HG02852 (cell line): ENCODE measurements around the gene PIN1.
"Not testable (repeated sequence)": the region's sequence is repeated elsewhere in the genome, so short reads cannot be mapped to it uniquely, and the experiment has no call there.

ENCODE experiments used
- ATAC-seq: cut with Tn5 transposase; IDR thresholded peaks from one replicate; pipeline ENCODE4 v1.9.1; 2021; ENCODE audit warnings: mild to moderate bottlenecking, moderate library complexity; ENCODE audit not compliant: unreplicated experiment

PIN1 gene

DNA sequence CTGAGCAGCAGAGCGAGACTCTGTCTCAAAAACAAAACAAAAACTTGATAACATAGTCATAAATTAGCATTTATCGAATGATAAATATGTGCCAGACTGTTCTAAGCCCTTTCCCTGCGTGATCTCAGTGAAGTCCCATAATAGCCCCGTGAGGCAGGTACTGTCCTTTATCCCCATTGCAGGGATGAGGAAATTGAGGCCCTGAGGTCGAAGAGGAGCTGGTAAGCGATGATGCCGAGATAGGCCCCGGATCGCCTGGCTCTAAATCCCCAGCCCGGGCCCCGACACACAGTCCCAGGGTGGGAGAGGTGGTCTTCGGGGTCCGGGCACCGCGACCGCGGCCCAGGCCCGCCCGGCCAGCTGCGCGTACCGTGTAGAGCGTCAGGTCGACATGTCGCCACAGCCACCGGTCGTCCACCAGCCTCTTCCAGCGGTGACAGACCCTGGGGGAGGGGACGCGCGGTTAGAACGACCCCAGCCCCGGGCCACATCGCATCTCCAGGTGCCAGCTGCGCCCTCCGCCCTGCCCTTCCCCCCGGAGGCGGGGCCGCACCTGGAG, 16.9 kb upstream of the PIN1 start:
- no peak for ATAC-seq

DNA sequence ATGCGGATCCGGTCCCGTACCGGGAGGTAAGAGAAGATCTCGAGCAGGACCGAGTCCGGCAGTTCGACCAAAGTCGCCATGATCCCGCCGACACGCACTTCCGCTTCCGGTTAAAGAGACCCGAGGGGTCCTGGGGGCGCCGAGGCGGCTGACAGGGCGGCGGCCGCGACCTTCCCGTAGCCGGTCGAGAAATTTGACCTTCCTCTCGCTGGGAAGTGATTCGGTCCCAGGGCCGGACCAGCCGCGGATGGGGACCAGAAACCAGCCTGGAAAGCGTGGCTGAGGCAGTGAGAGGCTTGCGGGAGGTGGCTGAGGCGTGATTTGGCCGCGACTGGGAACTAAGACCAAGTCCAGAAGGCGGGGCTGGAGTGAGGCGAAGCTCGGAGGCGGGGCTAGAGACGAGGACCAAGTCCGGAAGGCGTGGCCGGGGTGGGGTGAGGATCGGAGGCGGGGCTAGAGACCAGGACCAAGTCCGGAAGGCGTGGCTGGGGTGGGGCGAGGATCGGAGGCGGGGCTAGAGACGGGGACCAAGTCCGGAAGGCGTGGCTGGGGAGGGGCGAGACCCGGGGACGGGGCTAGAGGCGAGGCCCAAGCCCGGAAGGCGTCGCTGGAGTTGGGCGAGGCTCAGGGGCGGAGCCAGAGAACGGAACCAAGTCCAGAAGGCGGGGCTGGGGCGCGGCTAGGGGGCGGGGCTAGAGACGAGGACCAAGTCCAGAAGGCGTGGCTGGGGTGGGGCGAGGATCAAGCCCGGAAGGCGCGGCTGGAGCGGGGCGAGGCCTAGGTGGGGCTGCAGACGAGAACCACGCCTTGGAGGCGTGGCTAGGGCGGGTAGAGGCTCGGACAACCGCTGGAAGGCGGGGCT, 16.2 kb upstream of the PIN1 start, which contains the start of gene FBXL12:
FBXL12 (minus strand) TSS at position 346 of the 862 bp plus-strand sequence; CDS start at position 80, 266 bp downstream.
- ATAC-seq, result peak; percentile 81

DNA sequence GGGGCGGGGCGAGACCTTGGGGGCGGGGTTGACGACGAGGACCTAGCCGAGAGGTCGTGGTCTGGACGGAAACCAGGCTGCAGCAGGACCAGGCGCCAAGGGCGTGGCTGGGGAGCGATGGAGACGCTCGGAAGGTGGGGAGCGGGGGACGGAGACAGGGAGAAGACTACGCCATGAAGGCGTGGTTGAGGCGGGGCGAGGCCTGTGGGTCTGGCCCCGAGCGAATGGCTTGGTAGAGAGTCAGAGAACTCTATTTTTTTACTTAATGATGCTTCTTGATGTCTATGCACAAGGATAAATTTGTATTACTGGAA, 15.6 kb upstream of the PIN1 start:
- ATAC-seq, result no peak

DNA sequence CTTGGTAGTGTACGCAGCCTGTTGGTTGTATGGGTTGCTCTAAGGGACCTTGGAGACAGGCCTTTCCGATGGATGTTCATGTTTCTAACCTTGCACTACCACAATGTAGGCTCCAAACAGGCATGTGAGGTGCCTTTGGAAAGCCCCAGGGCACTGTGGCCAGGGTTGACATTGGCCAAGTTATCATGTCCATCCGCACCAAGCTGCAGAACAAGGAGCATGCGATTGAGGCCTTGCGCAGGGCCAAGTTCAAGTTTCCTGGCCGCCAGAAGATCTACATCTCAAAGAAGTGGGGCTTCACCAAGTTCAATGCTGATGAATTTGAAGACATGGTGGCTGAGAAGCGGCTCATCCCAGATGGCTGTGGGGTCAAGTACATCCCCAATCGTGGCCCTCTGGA, 15.1 kb upstream of the PIN1 start:
- ATAC-seq, result not testable (repeated sequence)

DNA sequence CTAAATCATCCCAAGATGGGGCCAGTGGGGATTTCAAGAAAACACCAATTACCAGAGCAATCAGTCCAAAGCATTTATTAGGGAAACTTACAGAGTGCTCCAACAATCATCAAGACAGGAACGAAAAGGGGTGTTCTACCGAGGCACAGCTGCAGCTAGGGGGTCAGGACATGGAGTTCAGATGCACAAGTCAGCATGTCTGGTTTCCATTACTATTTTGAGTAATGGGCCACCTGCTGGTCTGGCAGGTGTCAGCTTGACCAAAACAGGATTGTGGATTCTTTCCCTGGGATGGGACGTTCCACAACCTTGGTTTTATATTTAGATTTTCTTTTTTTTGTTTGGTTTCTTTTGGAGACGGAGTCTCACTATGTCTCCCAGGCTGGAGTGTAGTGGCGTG, 11.3 kb upstream of the PIN1 start:
- no peak for ATAC-seq

DNA sequence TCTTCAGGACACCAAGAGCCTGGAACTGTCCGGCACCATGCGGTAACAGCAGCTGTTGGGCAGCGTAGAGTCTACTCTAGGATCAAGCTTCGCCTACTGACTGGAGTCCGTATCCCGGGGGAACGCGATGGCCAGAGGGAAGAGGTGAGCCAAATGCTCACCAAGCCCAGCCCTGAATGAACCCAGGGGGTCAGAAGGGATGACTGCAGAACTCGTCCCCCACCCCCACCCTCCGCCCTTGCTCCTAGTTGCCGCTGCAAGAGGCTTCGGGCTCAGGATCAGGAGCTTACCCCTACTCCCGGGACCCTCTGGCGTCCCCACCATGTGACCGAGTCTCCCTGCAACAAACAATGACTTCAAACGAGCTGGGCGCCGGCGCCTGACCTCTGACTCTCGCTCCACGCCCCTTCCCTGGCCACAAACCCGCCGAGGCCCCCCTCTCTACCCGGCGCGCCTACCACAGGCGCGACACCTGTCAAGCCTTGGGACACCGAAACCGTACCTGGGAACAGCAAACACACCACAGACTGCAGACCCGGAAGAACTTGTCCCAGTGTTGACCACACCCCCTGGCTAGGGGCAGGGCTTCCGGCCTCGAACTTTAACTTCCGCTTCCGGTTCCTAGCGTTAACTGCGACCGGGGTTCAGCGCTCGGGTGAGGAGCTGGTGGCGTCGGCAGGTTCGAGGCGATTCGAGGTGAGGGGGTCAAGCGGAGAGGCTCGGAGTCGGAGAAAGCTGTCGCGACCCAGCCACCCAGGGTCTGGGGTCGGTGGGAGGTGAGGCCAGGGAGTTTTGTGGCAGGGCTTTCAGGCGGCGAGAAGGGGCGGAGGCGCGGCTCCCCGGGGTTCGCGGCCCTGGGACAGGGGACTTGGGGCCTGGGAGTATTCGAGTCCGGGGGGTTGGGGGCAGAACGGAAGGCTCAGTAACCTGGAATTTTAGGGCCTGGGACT, 7.6 kb upstream of the PIN1 start, which contains the start of gene UBL5:
UBL5 (plus strand) TSS at position 630 of the 950 bp plus-strand sequence. CDS start 420 bp downstream, outside the sequence.
- ATAC-seq, result peak; percentile 87

DNA sequence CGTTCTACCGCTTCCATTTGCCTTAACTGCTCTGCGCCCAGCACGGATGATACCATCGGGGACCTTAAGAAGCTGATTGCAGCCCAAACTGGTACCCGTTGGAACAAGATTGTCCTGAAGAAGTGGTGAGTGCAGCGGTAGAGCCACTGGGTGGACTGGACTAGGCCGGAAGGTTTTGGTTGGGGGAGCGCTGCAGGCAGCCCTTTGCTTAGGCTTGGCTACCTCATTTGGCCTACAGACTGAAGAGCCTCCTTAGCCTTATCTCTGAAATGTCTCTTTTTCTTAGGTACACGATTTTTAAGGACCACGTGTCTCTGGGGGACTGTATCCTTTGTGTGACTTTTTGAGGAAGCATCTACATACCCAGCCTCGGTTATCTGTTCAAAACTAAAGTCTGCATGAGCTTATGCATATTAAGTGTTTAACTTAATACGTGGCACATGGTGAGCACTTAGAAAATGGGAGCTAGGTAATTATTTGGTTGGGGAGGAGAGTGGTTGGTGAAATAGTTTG, 6.5 kb upstream of the PIN1 start:
- no peak for ATAC-seq

DNA sequence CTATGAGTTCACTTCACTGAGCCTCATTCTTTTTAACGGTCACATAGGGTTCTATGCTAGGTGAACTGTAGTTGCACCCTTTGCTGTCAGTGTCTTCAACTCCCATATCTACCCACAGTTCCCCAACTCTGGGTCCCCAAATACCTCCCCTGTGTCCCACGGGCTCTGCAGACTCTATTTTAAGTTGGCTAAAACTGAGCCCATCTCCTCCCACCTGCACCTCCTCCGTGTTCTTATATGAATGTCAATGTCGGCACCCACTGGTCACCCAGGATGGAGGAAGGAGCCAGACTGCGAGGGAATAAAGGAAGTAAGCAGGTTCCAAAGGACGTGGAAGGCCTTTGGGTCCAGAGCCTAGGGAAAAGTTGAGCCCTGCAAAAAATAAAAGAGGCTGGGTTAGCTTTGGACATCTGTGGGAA, 802 bp upstream of the PIN1 start:
- ATAC-seq, result no peak

DNA sequence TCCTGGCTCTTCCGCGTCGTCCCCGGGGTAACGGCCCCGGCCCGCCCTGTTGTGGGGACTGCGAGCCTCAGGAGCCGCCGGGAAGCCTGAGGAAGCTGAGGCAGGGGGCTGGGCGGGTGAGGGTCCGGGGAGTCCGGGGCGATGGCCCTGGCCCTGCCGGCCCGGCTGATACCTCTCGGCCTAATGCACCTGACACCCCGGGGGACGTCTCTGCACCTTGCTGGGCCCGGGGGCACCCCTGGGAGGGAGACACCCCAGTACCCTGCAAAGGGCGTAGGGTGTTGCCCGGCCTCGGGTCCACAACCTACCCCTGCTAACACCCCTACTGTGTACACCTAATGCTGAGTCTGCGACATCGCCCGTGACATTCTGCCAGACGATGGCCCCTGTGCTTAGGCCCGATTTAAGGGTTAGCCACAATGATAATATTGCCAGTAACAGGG, 410 bp downstream of the PIN1 start:
- ATAC-seq, result peak; percentile 7

DNA sequence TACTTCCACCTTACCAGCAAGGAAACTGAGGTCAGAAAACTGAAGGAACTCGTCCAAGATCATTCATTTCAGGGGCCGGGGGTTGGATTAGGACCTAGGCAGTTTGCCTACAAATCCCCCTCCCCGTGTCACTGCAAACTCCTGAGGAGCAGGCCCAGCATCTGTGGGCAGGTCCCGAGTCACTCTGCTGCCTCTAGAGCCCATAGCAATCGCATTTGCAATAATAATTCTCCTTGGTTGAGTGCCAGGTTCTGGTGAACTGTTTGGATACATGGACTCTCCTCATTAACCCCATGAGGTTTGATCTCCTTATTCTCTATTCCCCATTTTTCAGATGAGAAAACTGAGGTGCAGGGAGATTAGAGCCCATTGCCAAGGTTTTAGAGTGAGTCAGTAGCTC, 903 bp downstream of the PIN1 start:
- no peak for ATAC-seq

DNA sequence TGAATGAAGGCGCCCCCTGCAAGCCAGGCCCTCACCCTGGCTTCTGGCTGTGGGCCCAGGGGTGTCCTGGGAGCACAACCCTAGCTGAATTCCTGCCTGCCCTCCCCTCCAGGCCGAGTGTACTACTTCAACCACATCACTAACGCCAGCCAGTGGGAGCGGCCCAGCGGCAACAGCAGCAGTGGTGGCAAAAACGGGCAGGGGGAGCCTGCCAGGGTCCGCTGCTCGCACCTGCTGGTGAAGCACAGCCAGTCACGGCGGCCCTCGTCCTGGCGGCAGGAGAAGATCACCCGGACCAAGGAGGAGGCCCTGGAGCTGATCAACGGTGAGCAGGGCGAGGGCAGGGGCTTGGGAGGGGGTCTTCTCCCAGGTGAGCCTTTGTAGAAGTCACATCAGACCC, 3.2 kb downstream of the PIN1 start:
- ATAC-seq, result no peak

DNA sequence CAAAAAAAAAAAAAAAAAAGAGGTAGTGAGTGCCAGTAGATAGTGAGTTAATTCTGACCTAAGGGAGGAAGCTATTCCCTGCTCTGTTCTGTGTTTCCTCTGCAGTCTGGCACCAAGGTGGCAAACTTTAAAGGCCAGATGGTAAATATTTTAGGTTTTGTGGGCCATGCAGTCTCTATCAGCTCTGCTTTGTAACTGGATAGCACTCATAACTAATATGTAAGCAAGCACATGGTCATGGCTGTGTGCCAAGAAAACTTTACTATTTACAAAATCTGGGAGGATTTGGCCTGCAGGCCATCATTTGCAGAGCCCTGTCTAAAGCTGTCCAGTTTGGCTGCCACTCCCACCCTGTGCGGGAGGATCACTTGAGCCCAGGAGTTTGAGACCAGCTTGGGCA, 4.3 kb downstream of the PIN1 start:
- no peak for ATAC-seq

DNA sequence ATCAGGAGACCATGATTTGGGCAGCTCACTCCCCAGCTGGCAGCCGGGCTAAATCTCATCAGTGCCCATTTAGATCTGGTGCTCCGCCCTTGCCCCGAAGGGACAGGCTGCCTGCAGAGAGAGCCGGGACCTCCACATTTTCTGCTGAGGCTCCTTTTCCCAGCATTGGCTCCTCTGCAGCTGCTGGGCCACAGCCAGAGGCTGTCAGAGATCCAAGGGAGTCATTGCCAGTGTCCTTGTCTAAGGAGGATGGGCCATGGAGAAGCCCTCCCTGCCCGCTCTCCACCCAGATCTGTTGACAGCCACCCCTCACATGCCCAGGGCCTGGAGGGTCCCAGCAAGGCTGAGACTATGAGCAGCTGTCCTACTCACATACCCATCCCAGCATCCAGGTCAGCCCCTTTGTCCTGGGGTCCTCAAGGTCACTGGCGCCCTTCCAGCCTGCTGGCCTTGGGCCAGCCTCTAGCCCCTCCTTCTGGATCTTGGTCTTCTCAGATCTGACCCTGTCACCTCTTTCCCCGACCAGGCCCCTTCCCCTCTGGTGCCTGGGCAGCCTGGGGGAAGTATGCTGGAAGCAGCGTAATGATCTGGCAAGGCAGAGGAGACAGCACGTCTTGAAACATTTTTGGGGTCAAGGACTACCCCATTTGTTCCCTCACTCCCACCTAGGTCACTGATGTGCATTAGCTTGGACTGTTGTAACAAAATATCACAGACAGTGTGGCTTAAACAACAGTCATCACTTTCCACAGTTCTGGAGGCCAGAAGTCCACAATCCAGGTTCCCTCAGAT, 7.9 kb downstream of the PIN1 start:
- ATAC-seq, result no peak

DNA sequence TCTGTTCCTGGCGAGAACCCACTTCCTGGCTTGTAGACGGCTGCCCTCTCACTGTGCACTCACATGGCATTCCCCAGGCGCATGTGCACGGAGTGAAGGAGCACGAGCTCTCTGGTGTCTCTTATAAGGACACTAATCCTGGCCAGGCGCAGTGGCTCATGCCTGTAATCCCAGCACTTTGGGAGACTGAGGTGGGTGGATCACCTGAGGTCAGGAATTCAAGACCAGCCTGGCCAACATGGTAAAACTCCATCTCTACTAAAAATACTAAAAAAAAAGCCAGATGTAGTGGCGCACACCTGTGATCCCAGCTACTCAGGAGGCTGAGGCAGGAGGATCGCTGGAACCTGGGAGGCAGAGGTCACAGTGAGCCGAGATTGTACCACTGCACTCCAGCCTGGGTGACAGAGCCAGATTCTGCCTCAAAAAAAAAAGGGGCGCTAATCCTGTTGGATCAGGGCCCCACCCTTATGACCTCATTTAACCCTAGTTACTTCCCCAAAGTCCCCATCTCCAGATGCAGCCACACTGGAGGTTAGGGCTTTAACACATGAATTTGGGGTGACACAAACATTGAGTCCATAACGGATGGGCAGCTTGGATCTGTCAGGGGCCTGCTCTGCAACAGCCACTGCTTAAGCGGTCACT, 8.6 kb downstream of the PIN1 start:
- not testable (repeated sequence) for ATAC-seq

DNA sequence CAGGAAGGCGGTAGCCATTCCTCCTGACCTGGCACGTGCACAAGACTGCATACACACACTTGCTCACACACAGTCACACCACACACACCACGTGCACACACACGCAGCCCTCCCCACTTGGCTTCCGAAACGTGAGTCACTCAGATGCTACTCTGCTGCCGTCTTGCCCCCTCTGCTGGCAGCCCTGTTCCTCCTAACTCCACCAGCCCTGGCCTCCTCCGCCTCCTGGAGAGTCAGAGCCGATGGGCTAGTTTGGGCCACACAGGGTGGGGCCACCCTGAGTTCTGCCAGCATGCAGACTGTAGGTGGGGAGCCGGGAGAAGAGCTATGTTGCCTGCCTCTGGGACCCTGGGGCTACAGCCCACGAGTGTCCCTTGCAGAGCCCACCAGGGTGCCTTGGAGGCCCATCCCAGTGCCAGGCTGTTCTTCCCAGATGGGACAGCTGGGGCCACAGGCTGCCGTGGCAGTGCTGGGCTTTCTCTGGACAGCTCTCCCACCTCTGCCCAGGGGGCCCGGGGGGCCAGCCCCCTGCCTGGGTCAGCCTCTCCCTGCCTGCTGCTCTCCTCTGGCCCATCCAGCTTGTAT, 12.1 kb downstream of the PIN1 start:
- ATAC-seq, result no peak

DNA sequence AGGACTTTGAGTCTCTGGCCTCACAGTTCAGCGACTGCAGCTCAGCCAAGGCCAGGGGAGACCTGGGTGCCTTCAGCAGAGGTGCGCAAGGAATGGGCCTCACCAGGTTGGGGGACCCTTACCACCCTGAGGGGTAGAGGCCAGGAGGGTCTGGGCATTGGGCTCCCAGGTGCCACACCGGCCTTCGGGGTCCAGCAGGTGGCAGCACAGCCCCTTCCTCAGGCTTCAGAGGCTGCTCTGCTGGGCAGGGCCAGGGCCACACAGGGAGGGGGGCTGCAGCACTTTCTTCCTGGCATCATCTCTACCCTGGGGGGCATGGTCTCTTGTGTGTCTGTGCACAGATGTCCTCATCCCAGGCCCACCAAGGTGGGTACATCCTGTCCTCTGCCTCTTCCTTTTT, 12.9 kb downstream of the PIN1 start:
- no peak for ATAC-seq

DNA sequence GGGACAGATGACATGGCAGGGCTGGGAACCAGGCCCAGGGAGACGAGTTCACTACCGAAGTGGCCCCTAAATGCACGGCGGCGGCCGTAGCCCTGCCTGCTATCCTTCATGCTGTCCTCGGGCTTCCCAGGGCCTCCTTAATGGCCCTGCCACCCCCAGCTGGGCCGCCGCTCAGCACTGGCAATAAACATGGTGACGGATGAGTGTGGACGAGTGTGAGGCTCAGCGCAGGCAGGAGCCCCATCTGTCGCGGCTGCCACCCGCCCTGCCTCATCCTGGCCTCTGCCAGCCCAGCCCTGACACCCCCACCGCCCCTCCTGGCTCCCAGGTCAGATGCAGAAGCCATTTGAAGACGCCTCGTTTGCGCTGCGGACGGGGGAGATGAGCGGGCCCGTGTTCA, 13.6 kb downstream of the PIN1 start:
- no peak for ATAC-seq

DNA sequence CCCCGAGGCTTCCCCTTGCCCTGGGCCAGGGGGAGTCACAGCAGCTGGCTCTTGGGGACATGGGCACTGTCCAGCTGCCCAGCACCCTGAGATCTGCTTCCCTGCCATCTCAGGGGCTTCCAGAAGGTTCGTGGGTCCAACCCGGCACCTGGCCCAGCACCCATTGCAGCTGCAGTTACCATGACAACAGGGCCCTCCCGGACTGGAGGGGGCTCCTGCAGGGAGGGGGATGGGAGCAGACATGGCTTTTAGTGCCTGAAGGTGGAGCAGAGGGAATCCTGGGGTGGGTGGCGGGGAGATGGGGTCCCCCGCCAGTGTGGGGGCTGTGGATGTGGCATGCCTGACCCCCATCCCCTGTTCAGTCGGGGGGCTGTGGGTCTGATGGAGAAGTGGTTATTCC, 14.7 kb downstream of the PIN1 start:
- no peak for ATAC-seq

DNA sequence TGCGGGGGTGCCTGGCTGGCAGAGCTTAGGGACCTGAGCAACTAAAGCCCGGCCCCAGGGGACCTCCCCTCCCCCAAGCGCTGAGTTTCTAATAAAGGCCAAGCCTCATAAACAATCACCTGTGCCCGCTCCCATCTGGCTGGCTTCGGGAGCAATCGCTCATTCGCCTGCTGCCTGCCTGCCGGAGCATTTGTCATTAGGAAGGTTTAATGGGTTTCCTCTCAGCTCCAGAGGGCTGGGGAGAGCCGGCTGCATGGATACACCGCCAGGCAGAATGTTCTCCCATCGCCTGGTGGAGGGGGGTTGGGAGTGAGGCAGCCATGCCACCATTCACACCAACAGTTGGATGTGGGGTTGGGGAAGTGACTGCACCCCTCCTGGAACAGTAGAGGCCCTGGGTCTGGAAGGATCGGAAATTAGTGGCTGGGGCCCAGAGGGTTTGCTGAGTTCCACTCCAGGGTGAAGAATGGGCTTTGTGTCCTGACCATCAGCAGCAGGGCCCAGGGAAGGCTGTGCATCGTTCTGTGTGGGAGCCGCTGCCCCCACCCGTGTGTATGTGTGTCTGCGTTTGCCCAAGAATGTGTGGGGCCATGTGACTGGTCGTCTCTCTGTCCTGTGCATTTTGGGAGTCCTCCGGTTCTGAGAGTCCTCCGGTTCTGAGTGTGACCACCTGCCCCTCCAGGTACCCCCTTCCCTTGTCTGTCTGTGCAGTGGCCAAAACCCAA, 15.3 kb downstream of the PIN1 start:
- no peak for ATAC-seq
